Measurements from ENCODE around the gene DNAJC11. TPM values are rescaled to one million over a fixed set of nuclear protein-coding genes. Genes with fewer than 3 reads are reported as not detected.

The DNAJC11 gene
- total RNA-seq, 1 donor from 2014 or later, result 74.1 TPM

GRCh38 chr1:6675941-6676340 is 25.7 kb downstream of the DNAJC11 start:
- peaks cover 4% of the 10 kb centered on the region for H3K36me3 Mint-ChIP-seq (ENCODE audit: unreplicated experiment)
- no peaks in the 10 kb centered on the region for H3K4me1 Mint-ChIP-seq (ENCODE audit: low read depth, unreplicated experiment)
- H3K4me3 Mint-ChIP-seq (ENCODE audit: unreplicated experiment), result no peak overlapping the region
- H3K9me3 Mint-ChIP-seq (ENCODE audit: unreplicated experiment), result peaks cover 3% of the 10 kb centered on the region
- TF ChIP-seq CTCF (IDR thresholded peaks at IDR 0.05; ENCODE audit: partially characterized antibody, unreplicated experiment), result no peak
- no peak for DNase-seq
- H3K27me3 Mint-ChIP-seq (ENCODE audit: unreplicated experiment), result no peaks in the 10 kb centered on the region
- no peak overlapping the region for H3K27ac Mint-ChIP-seq (ENCODE audit: unreplicated experiment)

GRCh38 chr1:6674771-6675170 is 26.8 kb downstream of the DNAJC11 start:
- TF ChIP-seq CTCF (IDR thresholded peaks at IDR 0.05; ENCODE audit: partially characterized antibody, unreplicated experiment), result no peak
- Mint-ChIP-seq H3K4me1 (ENCODE audit: low read depth, unreplicated experiment) (no peaks in the 10 kb centered on the region), H3K27ac (ENCODE audit: unreplicated experiment) (no peak overlapping the region), H3K27me3 (ENCODE audit: unreplicated experiment) (no peaks in the 10 kb centered on the region), H3K9me3 (ENCODE audit: unreplicated experiment) (peaks cover 3% of the 10 kb centered on the region), H3K36me3 (ENCODE audit: unreplicated experiment) (peaks cover 8% of the 10 kb centered on the region), H3K4me3 (ENCODE audit: unreplicated experiment) (no peak overlapping the region)
- DNase-seq, result no peak

GRCh38 chr1:6673816-6674398 is 27.7 kb downstream of the DNAJC11 start:
- no peaks in the 10 kb centered on the region for H3K4me1 Mint-ChIP-seq (ENCODE audit: low read depth, unreplicated experiment)
- DNase-seq, result no peak
- H3K9me3 Mint-ChIP-seq (ENCODE audit: unreplicated experiment), result peaks cover 3% of the 10 kb centered on the region
- H3K36me3 Mint-ChIP-seq (ENCODE audit: unreplicated experiment), result peaks cover 8% of the 10 kb centered on the region
- no peak for TF ChIP-seq CTCF (IDR thresholded peaks at IDR 0.05; ENCODE audit: partially characterized antibody, unreplicated experiment)
- H3K27ac Mint-ChIP-seq (ENCODE audit: unreplicated experiment), result no peak overlapping the region
- no peaks in the 10 kb centered on the region for H3K27me3 Mint-ChIP-seq (ENCODE audit: unreplicated experiment)
- H3K4me3 Mint-ChIP-seq (ENCODE audit: unreplicated experiment), result no peak overlapping the region

DNA sequence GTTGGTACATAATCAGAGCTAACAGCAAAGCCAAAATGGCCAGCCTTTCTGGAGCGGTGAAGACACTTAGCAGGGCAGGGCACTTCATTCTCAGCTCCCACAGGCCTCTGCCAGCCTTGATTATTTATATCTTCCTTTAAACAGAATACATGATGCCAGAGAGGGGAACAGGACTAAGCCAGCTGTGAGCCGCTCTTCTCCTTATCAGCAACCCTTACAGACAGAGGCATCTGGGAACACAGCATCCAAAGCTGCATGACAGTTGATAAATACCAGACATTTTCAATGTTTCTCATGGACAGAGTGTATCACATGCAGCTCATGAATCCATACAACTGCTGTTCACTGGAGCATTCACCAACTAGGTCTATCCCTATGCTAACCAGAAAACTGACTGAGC is 29.1 kb downstream of the DNAJC11 start:
- peaks cover 3% of the 10 kb centered on the region for H3K9me3 Mint-ChIP-seq (ENCODE audit: unreplicated experiment)
- H3K27ac Mint-ChIP-seq (ENCODE audit: unreplicated experiment), result no peak overlapping the region
- no peak for DNase-seq
- TF ChIP-seq CTCF (IDR thresholded peaks at IDR 0.05; ENCODE audit: partially characterized antibody, unreplicated experiment), result no peak
- peaks cover 4% of the 10 kb centered on the region for H3K36me3 Mint-ChIP-seq (ENCODE audit: unreplicated experiment)
- no peaks in the 10 kb centered on the region for H3K4me1 Mint-ChIP-seq (ENCODE audit: low read depth, unreplicated experiment)
- no peaks in the 10 kb centered on the region for H3K27me3 Mint-ChIP-seq (ENCODE audit: unreplicated experiment)
- no peak overlapping the region for H3K4me3 Mint-ChIP-seq (ENCODE audit: unreplicated experiment)

GRCh38 chr1:6668503-6668902 is 33.1 kb downstream of the DNAJC11 start:
- no peak for DNase-seq
- Mint-ChIP-seq H3K9me3 (ENCODE audit: unreplicated experiment) (no peaks in the 10 kb centered on the region), H3K27me3 (ENCODE audit: unreplicated experiment) (no peaks in the 10 kb centered on the region), H3K4me3 (ENCODE audit: unreplicated experiment) (no peak overlapping the region), H3K36me3 (ENCODE audit: unreplicated experiment) (peaks cover 4% of the 10 kb centered on the region), H3K27ac (ENCODE audit: unreplicated experiment) (no peak overlapping the region), H3K4me1 (ENCODE audit: low read depth, unreplicated experiment) (peaks cover 10% of the 10 kb centered on the region)
- TF ChIP-seq CTCF (IDR thresholded peaks at IDR 0.05; ENCODE audit: partially characterized antibody, unreplicated experiment), result no peak
